Nephron progenitor cell (in vitro differentiated cells): Measurements from ENCODE around the gene MMAB.

Experiments
- DNase-seq: peaks from one replicate; pipeline ENCODE4 v3.0.0; 2021
- H3K27ac Mint-ChIP-seq: 2 replicates; pipeline ENCODE4 v1.8.0; 2021; ENCODE audit warnings: mild to moderate bottlenecking, moderate library complexity, mixed read lengths
- H3K27me3 Mint-ChIP-seq: 2 replicates; pipeline ENCODE4 v1.8.0; 2021; ENCODE audit warnings: mild to moderate bottlenecking, low read depth, mixed read lengths; ENCODE audit not compliant: poor library complexity
- H3K36me3 Mint-ChIP-seq: 2 replicates; pipeline ENCODE4 v1.8.0; 2021; ENCODE audit warnings: low read depth, mixed read lengths
- H3K4me1 Mint-ChIP-seq: 2 replicates; pipeline ENCODE4 v1.8.0; 2021; ENCODE audit warnings: mixed read lengths
- H3K4me3 Mint-ChIP-seq: 2 replicates; pipeline ENCODE4 v1.8.0; 2021; ENCODE audit warnings: mild to moderate bottlenecking, moderate library complexity, mixed read lengths
- H3K9me3 Mint-ChIP-seq: 2 replicates; pipeline ENCODE4 v1.8.0; 2021; ENCODE audit warnings: mild to moderate bottlenecking, moderate library complexity, mixed read lengths
- CTCF ChIP-seq: fragments of 200-600 bp; sonication (generic); IDR thresholded peaks from 2 replicates; pipeline ENCODE4 v1.5.0; 2021; ENCODE audit warnings: antibody characterized with exemption

MMAB gene

GRCh38 chr12:109600995-109601394 is 27.7 kb upstream of the MMAB start:
- Mint-ChIP-seq H3K4me1 (peaks cover 41% of the 10 kb centered on the region), H3K27me3 (peaks cover 8% of the 10 kb centered on the region), H3K9me3 (no peaks in the 10 kb centered on the region), H3K36me3 (no peaks in the 10 kb centered on the region), H3K4me3 (no peak overlapping the region), H3K27ac (no peak overlapping the region)
- no peak for TF ChIP-seq CTCF
- no peak for DNase-seq

- H3K4me3 Mint-ChIP-seq, result no peak overlapping the region
- H3K36me3 Mint-ChIP-seq, result no peaks in the 10 kb centered on the region
- H3K27ac Mint-ChIP-seq, result no peak overlapping the region
- TF ChIP-seq CTCF, result no peak
- peaks cover 12% of the 10 kb centered on the region for H3K27me3 Mint-ChIP-seq
- no peaks in the 10 kb centered on the region for H3K9me3 Mint-ChIP-seq
- peaks cover 39% of the 10 kb centered on the region for H3K4me1 Mint-ChIP-seq
- no peak for DNase-seq
Observed at GRCh38 chr12:109600481-109600880, 27.2 kb upstream of the MMAB start.

- no peaks in the 10 kb centered on the region for H3K9me3 Mint-ChIP-seq
- no peak overlapping the region for H3K27ac Mint-ChIP-seq
- TF ChIP-seq CTCF, result no peak
- no peak overlapping the region for H3K4me3 Mint-ChIP-seq
- peaks cover 7% of the 10 kb centered on the region for H3K27me3 Mint-ChIP-seq
- no peak for DNase-seq
- H3K36me3 Mint-ChIP-seq, result peaks cover 5% of the 10 kb centered on the region
- H3K4me1 Mint-ChIP-seq, result peaks cover 27% of the 10 kb centered on the region
Observed at GRCh38 chr12:109599087-109599486, 25.8 kb upstream of the MMAB start.

- DNase-seq, result no peak
- no peak overlapping the region for H3K4me3 Mint-ChIP-seq
- H3K4me1 Mint-ChIP-seq, result peaks cover 27% of the 10 kb centered on the region
- H3K27me3 Mint-ChIP-seq, result peaks cover 7% of the 10 kb centered on the region
- TF ChIP-seq CTCF, result no peak
- H3K27ac Mint-ChIP-seq, result no peak overlapping the region
- no peaks in the 10 kb centered on the region for H3K9me3 Mint-ChIP-seq
- H3K36me3 Mint-ChIP-seq, result peaks cover 11% of the 10 kb centered on the region
Observed at GRCh38 chr12:109598428-109598854, 25.1 kb upstream of the MMAB start.

- no peak overlapping the region for H3K27ac Mint-ChIP-seq
- TF ChIP-seq CTCF, result peak; percentile 94
- peaks cover 7% of the 10 kb centered on the region for H3K27me3 Mint-ChIP-seq
- H3K36me3 Mint-ChIP-seq, result peaks cover 12% of the 10 kb centered on the region
- peaks cover 22% of the 10 kb centered on the region for H3K4me1 Mint-ChIP-seq
- peak; percentile 93 for DNase-seq
- no peak overlapping the region for H3K4me3 Mint-ChIP-seq
- no peaks in the 10 kb centered on the region for H3K9me3 Mint-ChIP-seq
Observed at GRCh38 chr12:109597795-109598427, 24.6 kb upstream of the MMAB start.

- no peak for DNase-seq
- H3K27me3 Mint-ChIP-seq, result peaks cover 7% of the 10 kb centered on the region
- no peak overlapping the region for H3K27ac Mint-ChIP-seq
- no peak for TF ChIP-seq CTCF
- no peaks in the 10 kb centered on the region for H3K9me3 Mint-ChIP-seq
- H3K4me1 Mint-ChIP-seq, result peaks cover 17% of the 10 kb centered on the region
- H3K36me3 Mint-ChIP-seq, result peaks cover 15% of the 10 kb centered on the region
- H3K4me3 Mint-ChIP-seq, result no peak overlapping the region
Observed at GRCh38 chr12:109597414-109597794, 24.1 kb upstream of the MMAB start.
